Fibroblast of lung (primary cell): ENCODE results near the gene CSPG5.
A peak's percentile ranks its signal among the peaks of the same experiment; 100 is the strongest.

Source experiments
- CTCF ChIP-seq, 2 donors: IDR thresholded peaks in 1 of 2; conservative IDR thresholded peaks in 1 of 2; 1 replicate in 1 of 2; 2 replicates in 1 of 2; pipeline ENCODE4 v1.5.1; 2011 to 2012; ENCODE audit warnings: low read length in 2 of 2, control low read depth in 1 of 2, inconsistent platforms in 1 of 2, low read depth in 1 of 2, mild to moderate bottlenecking in 1 of 2
- EZH2 ChIP-seq: IDR thresholded peaks from 2 replicates; pipeline ENCODE4 v1.5.1; 2012; ENCODE audit warnings: low read length, control low read depth, mild to moderate bottlenecking; ENCODE audit errors: missing control alignments

- TF ChIP-seq CTCF (conservative IDR thresholded peaks at IDR 0.05 in 1 of 2, IDR thresholded peaks at IDR 0.05 in 1 of 2; ENCODE audit: low read depth in 1 of 2, low read length in 2 of 2) (no peak), EZH2 (peak; percentile 41)
Observed at GRCh38 chr3:47571391-47572175, 7.1 kb downstream of the CSPG5 start.
